OCI-LY7 (cell line): ENCODE data around the gene LMAN2L.

Experiments used
- CTCF ChIP-seq: fragments of 200-600 bp; sonication (generic); conservative IDR thresholded peaks from 2 replicates; pipeline ENCODE4 v1.5.1; 2014; ENCODE audit warnings: mild to moderate bottlenecking, antibody characterized with exemption, low read length, moderate library complexity, mixed read lengths
- EZH2phosphoT487 ChIP-seq: fragments of 200-600 bp; sonication (generic); IDR thresholded peaks from 2 replicates; pipeline ENCODE4 v1.6.1; 2018; ENCODE audit warnings: low read depth, borderline replicate concordance, mild to moderate bottlenecking, mixed run types, antibody characterized with exemption, low read length, moderate library complexity, mixed read lengths

- TF ChIP-seq CTCF (no peak), EZH2phosphoT487 (no peak)
Observed at GRCh38 chr2:96699621-96700020, 40.2 kb downstream of the LMAN2L start.
